Progenitor cell of endocrine pancreas (in vitro differentiated cells): ENCODE results near the gene CFAP58. TPM values are rescaled to one million over a fixed set of nuclear protein-coding genes. Genes with fewer than 3 reads are reported as not detected.

Experiments
- DNase-seq: peaks from one replicate; pipeline ENCODE4 v3.0.0; 2021; ENCODE audit warnings: low spot score; ENCODE audit not compliant: unreplicated experiment
- H3K27ac Mint-ChIP-seq: 2 replicates; pipeline ENCODE4 v1.8.0; 2021; ENCODE audit warnings: mild to moderate bottlenecking, moderate library complexity, mixed read lengths
- H3K27me3 Mint-ChIP-seq: 2 replicates; pipeline ENCODE4 v1.8.0; 2021; ENCODE audit warnings: mixed read lengths
- H3K36me3 Mint-ChIP-seq: 2 replicates; pipeline ENCODE4 v1.8.0; 2022; ENCODE audit warnings: mixed read lengths; ENCODE audit not compliant: insufficient read depth
- H3K4me1 Mint-ChIP-seq: 2 replicates; pipeline ENCODE4 v1.8.0; 2021; ENCODE audit warnings: low read depth, mixed read lengths
- H3K4me3 Mint-ChIP-seq: 2 replicates; pipeline ENCODE4 v1.8.0; 2021; ENCODE audit warnings: low read depth, mild to moderate bottlenecking, moderate library complexity, mixed read lengths
- H3K9me3 Mint-ChIP-seq: 2 replicates; pipeline ENCODE4 v1.8.0; 2021; ENCODE audit warnings: low read depth, mixed read lengths
- total RNA-seq: library from RNA; stranded (reverse); gene quantifications from 2 replicates; pipeline ENCODE4 v1.2.1, GENCODE V29; 2021
- TF ChIP-seq, protein P1 (sequence below): fragments of 200-600 bp; sonication (generic); IDR thresholded peaks from one replicate; pipeline ENCODE4 v1.5.0; 2021; ENCODE audit warnings: antibody characterized with exemption, mild to moderate bottlenecking; ENCODE audit not compliant: unreplicated experiment

Gene CFAP58
- total RNA-seq, 1 donor from 2014 or later = 0.24 TPM

GRCh38 chr10:104447906-104448305 lies 94.3 kb downstream of the CFAP58 start:
- Mint-ChIP-seq H3K4me3 (no peak overlapping the region), H3K9me3 (no peaks in the 10 kb centered on the region), H3K27me3 (no peaks in the 10 kb centered on the region), H3K27ac (no peak overlapping the region), H3K4me1 (no peaks in the 10 kb centered on the region), H3K36me3 (no peaks in the 10 kb centered on the region)
- DNase-seq = no peak
- TF ChIP-seq, protein P1, sequence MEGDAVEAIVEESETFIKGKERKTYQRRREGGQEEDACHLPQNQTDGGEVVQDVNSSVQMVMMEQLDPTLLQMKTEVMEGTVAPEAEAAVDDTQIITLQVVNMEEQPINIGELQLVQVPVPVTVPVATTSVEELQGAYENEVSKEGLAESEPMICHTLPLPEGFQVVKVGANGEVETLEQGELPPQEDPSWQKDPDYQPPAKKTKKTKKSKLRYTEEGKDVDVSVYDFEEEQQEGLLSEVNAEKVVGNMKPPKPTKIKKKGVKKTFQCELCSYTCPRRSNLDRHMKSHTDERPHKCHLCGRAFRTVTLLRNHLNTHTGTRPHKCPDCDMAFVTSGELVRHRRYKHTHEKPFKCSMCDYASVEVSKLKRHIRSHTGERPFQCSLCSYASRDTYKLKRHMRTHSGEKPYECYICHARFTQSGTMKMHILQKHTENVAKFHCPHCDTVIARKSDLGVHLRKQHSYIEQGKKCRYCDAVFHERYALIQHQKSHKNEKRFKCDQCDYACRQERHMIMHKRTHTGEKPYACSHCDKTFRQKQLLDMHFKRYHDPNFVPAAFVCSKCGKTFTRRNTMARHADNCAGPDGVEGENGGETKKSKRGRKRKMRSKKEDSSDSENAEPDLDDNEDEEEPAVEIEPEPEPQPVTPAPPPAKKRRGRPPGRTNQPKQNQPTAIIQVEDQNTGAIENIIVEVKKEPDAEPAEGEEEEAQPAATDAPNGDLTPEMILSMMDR = no peak

DNA sequence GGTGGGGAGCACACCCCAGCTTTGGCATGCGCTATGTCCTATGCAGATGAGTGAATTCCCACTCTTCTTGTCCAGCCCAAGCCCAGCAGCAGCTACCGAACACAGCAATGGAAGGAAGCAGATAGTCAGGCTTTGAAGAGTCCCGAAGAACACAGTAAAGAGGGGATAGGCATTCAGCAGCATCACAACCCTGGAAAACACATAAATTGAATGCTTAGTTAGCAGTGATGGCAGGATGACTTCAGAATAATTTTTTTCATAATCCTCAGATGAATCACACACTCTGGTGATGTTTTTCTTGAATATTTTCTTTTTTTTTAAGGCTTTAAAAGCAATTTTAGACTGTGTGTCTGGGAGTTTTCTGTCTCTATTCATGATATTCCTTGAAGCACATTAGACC lies 95.8 kb downstream of the CFAP58 start:
- no peak overlapping the region for H3K27ac Mint-ChIP-seq
- H3K36me3 Mint-ChIP-seq = no peaks in the 10 kb centered on the region
- H3K4me1 Mint-ChIP-seq = no peaks in the 10 kb centered on the region

DNA sequence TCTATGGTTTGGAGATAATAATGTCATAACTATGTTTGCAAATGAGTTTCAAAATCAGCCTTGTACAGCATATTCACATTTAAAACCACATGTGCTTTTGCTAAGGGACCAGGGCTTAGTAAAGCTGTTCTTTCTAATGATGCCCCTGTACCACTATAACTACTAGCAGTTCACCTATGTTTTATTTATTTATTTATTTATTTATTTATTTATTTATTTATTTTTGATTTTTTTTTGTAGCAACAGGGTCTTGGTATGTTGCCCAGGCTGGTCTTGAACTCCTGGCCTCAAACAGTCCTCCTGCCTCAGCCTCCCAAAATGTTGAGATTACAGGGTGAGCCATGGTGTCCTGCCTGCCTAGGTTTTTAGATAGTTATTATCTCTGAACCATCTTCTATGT lies 96.9 kb downstream of the CFAP58 start:
- H3K36me3 Mint-ChIP-seq = no peaks in the 10 kb centered on the region
- no peaks in the 10 kb centered on the region for H3K27me3 Mint-ChIP-seq
- DNase-seq = no peak
- H3K4me1 Mint-ChIP-seq = no peaks in the 10 kb centered on the region
- H3K27ac Mint-ChIP-seq = no peak overlapping the region
- TF ChIP-seq, protein P1 = no peak
- H3K4me3 Mint-ChIP-seq = no peak overlapping the region
- no peaks in the 10 kb centered on the region for H3K9me3 Mint-ChIP-seq

More for the DNA sequence above, 95.8 kb downstream of the CFAP58 start:
- no peaks in the 10 kb centered on the region for H3K9me3 Mint-ChIP-seq
- TF ChIP-seq, protein P1 = no peak
- H3K4me3 Mint-ChIP-seq = no peak overlapping the region
- H3K27me3 Mint-ChIP-seq = no peaks in the 10 kb centered on the region
- DNase-seq = no peak

DNA sequence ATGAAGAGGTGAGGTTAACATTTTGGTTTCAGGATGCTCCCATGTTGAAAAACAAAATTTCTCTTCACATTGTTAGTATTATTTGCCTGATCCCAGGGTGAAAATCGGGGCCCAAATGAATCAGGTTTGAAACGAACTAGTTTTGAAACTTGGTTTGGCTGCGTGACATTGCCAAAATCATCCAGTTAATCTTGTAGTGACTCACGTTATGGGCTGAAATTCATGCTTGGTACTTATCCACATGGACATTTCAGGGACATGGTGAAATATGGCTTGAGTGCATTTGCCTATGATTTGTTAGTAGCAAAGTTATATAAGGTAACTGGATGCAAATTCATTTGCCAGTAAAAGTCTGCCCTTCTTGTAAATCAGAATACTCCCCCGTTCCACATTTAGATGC lies 97.3 kb downstream of the CFAP58 start:
- no peaks in the 10 kb centered on the region for H3K27me3 Mint-ChIP-seq
- no peaks in the 10 kb centered on the region for H3K4me1 Mint-ChIP-seq
- DNase-seq = no peak
- H3K36me3 Mint-ChIP-seq = no peaks in the 10 kb centered on the region
- no peak overlapping the region for H3K27ac Mint-ChIP-seq
- H3K4me3 Mint-ChIP-seq = no peak overlapping the region
- TF ChIP-seq, protein P1 = no peak
- H3K9me3 Mint-ChIP-seq = no peaks in the 10 kb centered on the region

DNA sequence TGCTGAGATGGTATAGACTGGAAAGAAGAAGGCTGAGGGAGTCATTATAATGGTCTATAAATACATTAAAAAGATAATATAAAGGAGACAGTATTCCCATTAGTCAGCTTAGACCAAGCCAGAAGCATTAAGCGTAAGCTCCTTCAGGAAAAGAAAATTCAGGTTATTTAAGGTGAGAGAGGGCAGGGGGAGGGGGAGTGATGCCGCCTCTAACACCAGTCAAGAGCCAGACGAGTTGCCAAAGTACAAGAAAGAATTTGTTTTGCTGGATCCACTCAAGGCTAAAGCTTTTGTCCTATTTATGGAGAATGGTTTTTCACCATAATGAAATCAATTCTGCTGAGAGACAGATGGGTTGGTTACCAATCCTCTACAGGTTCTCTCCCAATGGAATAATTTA lies 99.3 kb downstream of the CFAP58 start:
- no peak overlapping the region for H3K27ac Mint-ChIP-seq
- TF ChIP-seq, protein P1 = no peak
- no peaks in the 10 kb centered on the region for H3K27me3 Mint-ChIP-seq
- H3K36me3 Mint-ChIP-seq = no peaks in the 10 kb centered on the region
- DNase-seq = no peak
- no peaks in the 10 kb centered on the region for H3K4me1 Mint-ChIP-seq
- no peaks in the 10 kb centered on the region for H3K9me3 Mint-ChIP-seq
- H3K4me3 Mint-ChIP-seq = no peak overlapping the region
